Measurements from ENCODE around the gene IKBKE.

Gene IKBKE

GRCh38 chr1:206512058-206512850 lies 42.0 kb downstream of the IKBKE start:
- no peak for DNase-seq (ENCODE audit: low read depth)

DNA sequence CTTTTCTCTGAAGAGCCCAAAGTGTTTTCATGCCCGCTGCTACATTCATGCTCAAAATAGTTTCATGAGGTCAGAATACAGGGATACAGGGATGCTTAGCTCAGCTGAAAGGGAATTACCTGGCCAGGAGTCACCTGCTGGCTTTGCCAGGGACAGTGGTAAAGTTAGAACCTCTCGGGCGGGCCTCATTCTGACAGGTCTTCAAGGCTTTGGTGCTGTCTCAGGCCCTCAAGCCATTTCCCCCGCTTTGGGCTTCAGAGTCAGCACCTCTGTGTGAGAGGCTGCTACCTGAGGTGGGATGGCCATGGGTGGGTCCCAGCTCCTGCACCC lies 42.5 kb downstream of the IKBKE start:
- no peak for DNase-seq (ENCODE audit: low read depth)

- no peak for DNase-seq (ENCODE audit: low read depth)
These were observed 43.2 kb downstream of the IKBKE start for GRCh38 chr1:206513312-206514111.

GRCh38 chr1:206514813-206515387 lies 44.6 kb downstream of the IKBKE start:
- DNase-seq (ENCODE audit: low read depth): no peak

- DNase-seq (ENCODE audit: low read depth): no peak
These were observed 46.4 kb downstream of the IKBKE start for GRCh38 chr1:206516728-206516990.

GRCh38 chr1:206517784-206518183 lies 47.5 kb downstream of the IKBKE start:
- DNase-seq (ENCODE audit: low read depth): no peak

- no peak for DNase-seq (ENCODE audit: low read depth)
These were observed 47.9 kb downstream of the IKBKE start for GRCh38 chr1:206518206-206518605.

- DNase-seq (ENCODE audit: low read depth): no peak
These were observed 48.5 kb downstream of the IKBKE start for GRCh38 chr1:206518743-206519142.

DNA sequence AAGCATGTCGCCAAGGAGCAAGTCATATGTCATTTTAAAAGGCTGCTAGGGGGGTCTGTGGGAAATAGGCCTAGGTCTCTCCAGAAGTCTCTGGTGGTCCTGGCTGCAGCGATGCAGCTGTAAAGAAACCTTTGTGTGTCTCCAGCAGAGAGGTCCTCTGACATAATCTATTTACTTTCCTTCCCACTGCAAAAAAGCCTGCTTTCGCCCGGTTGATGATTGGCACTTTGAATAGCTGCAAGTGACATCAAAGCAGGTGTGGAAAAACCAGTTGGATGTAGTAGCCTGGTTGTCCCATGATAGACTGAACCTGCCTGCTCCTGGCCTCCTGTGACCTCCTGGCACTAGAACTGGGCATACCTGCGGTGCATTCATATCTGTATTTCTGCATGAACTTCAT lies 50.9 kb downstream of the IKBKE start:
- DNase-seq (ENCODE audit: low read depth): no peak

DNA sequence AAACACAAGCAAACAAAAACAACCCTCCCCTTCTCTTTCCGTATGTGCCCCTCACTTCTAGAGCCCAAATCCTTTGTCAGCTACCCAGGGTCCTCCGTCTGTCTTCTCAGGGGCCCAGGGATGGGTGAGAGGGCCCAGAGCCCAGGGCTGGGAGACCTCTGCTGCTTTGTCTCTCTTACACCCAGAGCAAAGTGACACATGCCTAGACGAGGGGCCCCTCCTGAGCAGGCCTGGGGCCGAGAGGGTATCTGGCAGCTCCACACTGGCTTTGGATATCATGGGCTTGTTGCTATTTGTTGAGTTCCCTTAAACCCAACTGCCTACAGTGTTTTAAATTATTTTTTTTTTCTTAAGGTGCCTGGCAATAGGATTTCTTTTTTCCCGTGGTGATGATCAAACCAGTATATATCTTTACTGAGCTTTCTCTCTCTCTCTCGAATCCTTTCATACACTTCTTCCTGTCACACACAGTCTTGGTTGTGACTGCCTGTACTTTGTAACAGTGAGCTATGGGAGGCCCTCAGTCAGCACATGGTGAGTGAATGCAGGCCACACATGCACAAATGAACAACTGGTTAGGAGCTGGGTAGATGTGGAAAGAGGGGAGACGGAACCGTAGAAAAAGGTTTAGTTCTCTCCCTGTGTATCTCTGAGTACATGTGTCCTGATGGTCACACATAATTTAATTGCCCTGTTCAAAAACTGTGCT lies 51.6 kb downstream of the IKBKE start:
- DNase-seq (ENCODE audit: low read depth): no peak

DNA sequence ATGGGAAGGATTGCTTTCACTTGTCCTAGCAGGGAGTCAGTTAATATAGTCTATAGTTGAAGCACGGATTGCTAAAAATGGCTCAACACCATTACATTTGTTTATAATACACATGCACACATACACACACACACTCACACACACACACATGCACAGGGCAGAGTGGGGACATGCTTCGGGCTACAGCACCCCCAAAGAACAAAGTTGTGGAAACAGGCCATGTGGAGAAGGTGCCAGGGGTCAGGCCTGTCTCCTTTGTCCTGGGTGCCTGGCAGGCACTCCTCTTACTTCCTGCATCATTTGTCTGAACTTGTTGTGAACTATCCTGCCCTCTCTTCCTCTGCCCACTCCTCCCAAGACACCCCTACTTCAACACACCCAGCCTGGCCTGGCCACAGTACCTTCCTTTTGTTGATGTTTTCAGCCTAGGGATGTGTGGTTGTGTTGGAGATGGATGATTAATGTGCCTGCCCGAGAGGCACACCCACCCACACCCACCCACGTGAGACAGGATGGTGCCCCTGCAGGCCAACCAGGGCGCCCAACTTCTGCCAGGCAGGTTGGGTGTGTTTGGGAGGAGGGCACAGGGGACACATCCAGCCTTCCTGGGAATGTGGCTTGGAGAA lies 54.6 kb downstream of the IKBKE start:
- no peak for DNase-seq (ENCODE audit: low read depth)

GRCh38 chr1:206526064-206526911 lies 56.0 kb downstream of the IKBKE start:
- DNase-seq (ENCODE audit: low read depth): no peak

DNA sequence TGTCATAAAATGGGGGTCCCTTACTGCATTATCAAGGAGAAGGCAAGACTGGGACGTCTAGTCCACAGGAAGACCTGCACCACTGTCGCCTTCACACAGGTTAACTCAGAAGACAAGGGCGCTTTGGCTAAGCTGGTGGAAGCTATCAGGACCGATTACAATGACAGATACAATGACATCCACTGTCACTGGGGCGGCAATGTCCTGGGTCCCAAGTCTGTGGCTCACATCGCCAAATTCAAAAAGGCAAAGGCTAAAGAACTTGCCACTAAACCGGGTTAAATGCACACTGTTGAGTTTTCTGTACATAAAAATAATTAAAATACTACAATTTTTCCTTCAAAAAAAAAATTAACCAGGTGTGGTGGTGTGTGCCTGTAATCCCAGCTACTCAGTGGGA lies 59.1 kb downstream of the IKBKE start:
- DNase-seq (ENCODE audit: low read depth): no peak

DNA sequence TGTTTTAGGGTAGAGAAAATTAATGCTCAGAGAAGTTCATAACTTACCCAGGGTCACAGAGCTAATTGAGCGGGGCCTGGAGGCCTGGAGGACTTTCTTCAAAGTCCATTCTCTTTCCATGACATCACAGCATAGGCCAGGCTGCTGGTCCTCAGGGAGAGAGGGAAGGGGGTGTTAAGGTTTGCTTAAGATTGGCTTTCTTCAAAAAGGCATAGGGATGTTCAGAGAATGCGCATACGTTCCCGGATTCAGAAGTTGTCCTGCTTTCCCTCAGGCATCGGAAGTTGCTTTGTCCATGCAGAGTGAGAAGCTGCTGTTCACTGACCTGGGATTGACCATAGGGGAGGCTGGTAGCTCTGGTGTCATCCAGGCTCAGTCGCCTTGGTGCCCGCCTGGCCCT lies 62.1 kb downstream of the IKBKE start:
- no peak for DNase-seq (ENCODE audit: low read depth)

DNA sequence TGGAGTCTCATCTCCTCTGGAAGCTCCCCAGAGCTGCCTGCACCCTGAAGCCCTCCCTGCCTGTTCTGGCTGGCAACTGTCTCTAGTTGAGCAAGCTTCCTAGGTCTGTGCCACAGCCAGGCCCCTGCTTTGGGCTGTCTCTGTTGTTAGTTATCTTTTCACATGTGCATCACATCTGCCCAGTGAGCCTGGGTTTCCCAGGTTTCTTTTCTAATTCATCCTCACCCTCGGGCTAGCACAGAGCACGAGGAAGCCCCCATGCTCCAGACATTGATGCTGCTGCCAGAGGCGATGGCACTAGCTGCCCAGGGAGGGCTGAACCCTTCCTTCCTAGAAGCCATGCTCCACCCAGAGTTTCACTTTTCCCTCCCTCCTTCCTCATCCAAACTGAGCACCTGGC lies 64.3 kb downstream of the IKBKE start:
- no peak for DNase-seq (ENCODE audit: low read depth)

- DNase-seq (ENCODE audit: low read depth): no peak
These were observed 65.5 kb downstream of the IKBKE start for GRCh38 chr1:206535853-206536188.

DNA sequence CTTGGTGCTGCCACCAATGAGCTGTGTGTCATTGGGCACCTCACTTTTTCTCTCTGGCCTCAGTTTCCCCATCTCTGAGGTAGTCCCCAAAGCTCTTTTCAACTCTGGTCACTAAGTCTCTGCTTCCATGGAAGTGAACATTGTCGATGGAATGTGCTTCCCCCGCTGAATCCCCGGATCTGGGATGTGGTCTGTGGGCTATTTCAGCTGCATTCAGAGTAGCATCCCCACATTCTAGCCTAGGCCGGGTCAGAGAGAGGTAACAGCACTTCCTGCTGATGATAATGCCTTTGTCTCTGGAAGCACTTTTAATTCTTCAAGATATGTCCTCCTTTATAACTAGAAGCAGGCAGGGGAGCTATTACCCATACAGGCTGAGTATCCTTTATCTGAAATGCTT lies 66.9 kb downstream of the IKBKE start:
- no peak for DNase-seq (ENCODE audit: low read depth)

DNA sequence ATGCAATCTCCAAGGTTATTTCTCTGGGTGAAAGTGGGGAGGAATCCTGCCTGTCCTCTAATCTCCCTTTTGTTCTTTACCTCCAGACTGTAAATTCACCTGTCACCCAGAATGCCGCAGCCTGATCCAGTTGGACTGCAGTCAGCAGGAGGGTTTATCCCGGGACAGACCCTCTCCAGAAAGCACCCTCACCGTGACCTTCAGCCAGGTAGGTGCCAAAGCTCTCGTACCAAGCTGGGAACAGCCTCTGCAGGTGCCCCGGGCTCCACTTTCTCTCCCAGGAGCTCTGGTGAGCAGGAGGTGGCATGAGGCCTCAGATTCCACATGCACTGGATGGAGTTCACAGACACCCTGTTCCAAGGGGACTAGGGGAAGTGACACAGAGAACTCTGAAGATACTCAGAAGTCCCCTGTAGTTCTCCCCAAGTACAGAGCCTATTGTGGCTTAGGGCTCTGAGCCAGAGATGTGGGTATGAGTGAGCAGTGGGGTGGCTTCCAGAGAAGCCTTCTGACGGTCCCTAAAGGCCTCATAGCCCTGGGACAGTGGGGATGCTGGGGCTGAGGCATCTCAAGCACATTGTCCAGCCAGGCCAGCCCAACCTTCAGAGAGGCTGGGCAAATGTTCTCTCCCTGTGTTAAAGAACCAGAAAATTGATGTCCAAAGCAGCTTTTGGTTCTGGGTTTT lies 68.0 kb downstream of the IKBKE start:
- no peak for DNase-seq (ENCODE audit: low read depth)

GRCh38 chr1:206538901-206539640 lies 68.8 kb downstream of the IKBKE start:
- DNase-seq (ENCODE audit: low read depth): no peak

- DNase-seq (ENCODE audit: low read depth): no peak
These were observed 69.9 kb downstream of the IKBKE start for GRCh38 chr1:206540044-206540780.

All from stimulated activated CD8-positive, alpha-beta memory T cell treated with anti-CD3 and anti-CD28 coated beads, Interleukin-15, amount 100 ng/mL, for 24 hours (primary cell).